CD4-positive, alpha-beta T cell (primary cell): ENCODE data around the gene CRYBG1. TPM values are rescaled to one million over a fixed set of nuclear protein-coding genes. Genes with fewer than 3 reads are reported as not detected.

Experiments
- ATAC-seq: fragments of 200-7000 bp; cut with Tn5 transposase; one replicate; pipeline ENCODE4 v1.10.0; 2022; ENCODE audit warnings: mild to moderate bottlenecking; ENCODE audit not compliant: poor library complexity
- CTCF ChIA-PET: fragments of 350-600 bp; sonication (Branson Sonifier 250); formaldehyde crosslinking; loops from one replicate; lab custom pipeline; 2021; ENCODE audit warnings: antibody characterized with exemption, inconsistent platforms; lab: Charles Lee
- POLR2A ChIA-PET: fragments of 350-600 bp; sonication (Branson Sonifier 250); formaldehyde crosslinking; loops from one replicate; lab custom pipeline; 2021; ENCODE audit warnings: antibody characterized with exemption, inconsistent platforms; lab: Charles Lee
- DNase-seq, 14 experiments: peaks; one replicate each; pipeline ENCODE4 v3.0.0-alpha.2; 2013 to 2020; ENCODE audit warnings: mixed read lengths in 2 of 14
- H3K27ac ChIP-seq, 2 donors: one replicate each; pipeline versions ENCODE4 v1.5.1 to v1.7.0; 2013; ENCODE audit warnings: low read length in 2 of 2, low read depth in 1 of 2, mild to moderate bottlenecking in 1 of 2
- H3K27me3 ChIP-seq, 2 experiments: 1 replicate in 1 of 2; 2 replicates in 1 of 2; pipeline versions ENCODE4 v1.6.1 to v1.7.0; 2013; ENCODE audit warnings: low read length in 2 of 2, control low read depth in 1 of 2, mild to moderate bottlenecking in 1 of 2, moderate library complexity in 1 of 2; ENCODE audit not compliant: insufficient read depth in 2 of 2, control insufficient read depth in 1 of 2
- H3K36me3 ChIP-seq: one replicate; pipeline ENCODE4 v1.6.1; 2013; ENCODE audit warnings: low read length, control low read depth; ENCODE audit not compliant: insufficient read depth
- H3K4me1 ChIP-seq: one replicate; pipeline ENCODE4 v1.6.1; 2013; ENCODE audit warnings: low read length, control low read depth; ENCODE audit not compliant: insufficient read depth
- H3K4me3 ChIP-seq: one replicate; pipeline ENCODE4 v1.5.1; 2013; ENCODE audit warnings: mild to moderate bottlenecking, low read length, moderate library complexity
- H3K9me3 ChIP-seq, 2 experiments: 1 replicate in 1 of 2; 2 replicates in 1 of 2; pipeline versions ENCODE4 v1.6.1 to v1.7.0; 2013; ENCODE audit warnings: low read length in 2 of 2, mild to moderate bottlenecking in 2 of 2, control low read depth in 1 of 2, moderate library complexity in 1 of 2; ENCODE audit not compliant: control insufficient read depth in 1 of 2, insufficient read depth in 1 of 2
- H3K27ac Mint-ChIP-seq: one replicate; pipeline ENCODE4 v1.8.0; 2020; ENCODE audit warnings: mixed read lengths
- H3K27me3 Mint-ChIP-seq: one replicate; pipeline ENCODE4 v1.8.0; 2021; ENCODE audit warnings: mixed read lengths
- H3K36me3 Mint-ChIP-seq: one replicate; pipeline ENCODE4 v1.8.0; 2021; ENCODE audit warnings: low read depth, mixed read lengths
- H3K4me1 Mint-ChIP-seq: one replicate; pipeline ENCODE4 v1.8.0; 2021; ENCODE audit warnings: low read depth, mixed read lengths
- H3K4me3 Mint-ChIP-seq: one replicate; pipeline ENCODE4 v1.8.0; 2020; ENCODE audit warnings: mild to moderate bottlenecking, mixed read lengths
- H3K9me3 Mint-ChIP-seq: one replicate; pipeline ENCODE4 v1.8.0; 2020; ENCODE audit warnings: mixed read lengths
- intact Hi-C, 2 experiments: fragments of 100-400 bp; cut with DNase I in 1 of 2; cut with micrococcal nuclease in 1 of 2; formaldehyde crosslinking; loops; one replicate each; pipeline versions ENCODE4 v1.15.1 to v1.9.0; 2023 to 2025; cut with DNase I, micrococcal nuclease
- total RNA-seq, 174 experiments: library from RNA in 2 of 174; stranded (reverse) in 2 of 174; gene quantifications; one replicate each; pipeline ENCODE4 v1.2.3 and lab custom pipeline; 2021 to 2026
- TF ChIP-seq, protein P1 (sequence below): fragments of 200-600 bp; IDR thresholded peaks from one replicate; pipeline ENCODE4 v1.8.0; 2022; ENCODE audit warnings: antibody characterized with exemption, mild to moderate bottlenecking

CRYBG1 gene
- total RNA-seq, 2 experiments from 2014 or later, result 58.5 to 59.4 TPM

GRCh38 chr6:106529438-106529837, 168.9 kb downstream of the CRYBG1 start:
- no peak overlapping the region for H3K4me3 Mint-ChIP-seq
- CTCF ChIA-PET, result interaction anchor here (1.5 to 1.6 kb wide), 2 partner anchors 18 to 37 kb away, joined by 4 to 5 read pairs; no protein-coding TSS in a partner anchor
- H3K4me1 Mint-ChIP-seq, result peaks cover 86% of the 10 kb centered on the region
- TF ChIP-seq, protein P1, sequence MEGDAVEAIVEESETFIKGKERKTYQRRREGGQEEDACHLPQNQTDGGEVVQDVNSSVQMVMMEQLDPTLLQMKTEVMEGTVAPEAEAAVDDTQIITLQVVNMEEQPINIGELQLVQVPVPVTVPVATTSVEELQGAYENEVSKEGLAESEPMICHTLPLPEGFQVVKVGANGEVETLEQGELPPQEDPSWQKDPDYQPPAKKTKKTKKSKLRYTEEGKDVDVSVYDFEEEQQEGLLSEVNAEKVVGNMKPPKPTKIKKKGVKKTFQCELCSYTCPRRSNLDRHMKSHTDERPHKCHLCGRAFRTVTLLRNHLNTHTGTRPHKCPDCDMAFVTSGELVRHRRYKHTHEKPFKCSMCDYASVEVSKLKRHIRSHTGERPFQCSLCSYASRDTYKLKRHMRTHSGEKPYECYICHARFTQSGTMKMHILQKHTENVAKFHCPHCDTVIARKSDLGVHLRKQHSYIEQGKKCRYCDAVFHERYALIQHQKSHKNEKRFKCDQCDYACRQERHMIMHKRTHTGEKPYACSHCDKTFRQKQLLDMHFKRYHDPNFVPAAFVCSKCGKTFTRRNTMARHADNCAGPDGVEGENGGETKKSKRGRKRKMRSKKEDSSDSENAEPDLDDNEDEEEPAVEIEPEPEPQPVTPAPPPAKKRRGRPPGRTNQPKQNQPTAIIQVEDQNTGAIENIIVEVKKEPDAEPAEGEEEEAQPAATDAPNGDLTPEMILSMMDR, result no peak
- DNase-seq (no peak), ATAC-seq (no peak)
- H3K27me3 Mint-ChIP-seq, result no peaks in the 10 kb centered on the region
- H3K9me3 Mint-ChIP-seq, result no peaks in the 10 kb centered on the region
- Histone ChIP-seq H3K36me3 (peaks cover 74% of the 10 kb centered on the region), H3K4me3 (no peak overlapping the region), H3K4me1 (peaks cover 16% of the 10 kb centered on the region), H3K9me3 (no peaks in the 10 kb centered on the region), H3K27me3 (no peaks in the 10 kb centered on the region), H3K27ac (no peak overlapping the region)
- peaks cover 96% of the 10 kb centered on the region for H3K36me3 Mint-ChIP-seq
- intact Hi-C loops, result loop anchor here in 1 of 2 experiments (10.0 kb wide), 1 partner anchor 95 kb away; the partner anchor contains the start of genes QRSL1 and RTN4IP1
- POLR2A ChIA-PET, result interaction anchor here (1.2 to 1.6 kb wide), 3 partner anchors 10 to 18 kb away, joined by 3 to 5 read pairs (median 5); no protein-coding TSS in a partner anchor
- H3K27ac Mint-ChIP-seq, result no peak overlapping the region

- DNase-seq (no peak), ATAC-seq (no peak)
- Histone ChIP-seq H3K27ac (no peak overlapping the region), H3K9me3 (no peaks in the 10 kb centered on the region), H3K27me3 (no peaks in the 10 kb centered on the region), H3K36me3 (peaks cover 80% of the 10 kb centered on the region), H3K4me3 (no peak overlapping the region), H3K4me1 (peaks cover 16% of the 10 kb centered on the region)
- CTCF ChIA-PET, result interaction anchor here (1.3 to 1.5 kb wide), 2 partner anchors 18 to 36 kb away, joined by 4 read pairs; no protein-coding TSS in a partner anchor
- Mint-ChIP-seq H3K9me3 (no peaks in the 10 kb centered on the region), H3K4me3 (no peak overlapping the region), H3K36me3 (peaks cover 98% of the 10 kb centered on the region), H3K27me3 (no peaks in the 10 kb centered on the region), H3K4me1 (peaks cover 88% of the 10 kb centered on the region), H3K27ac (no peak overlapping the region)
- intact Hi-C loops, result loop anchor here in 1 of 2 experiments (2.0 to 10.0 kb wide), 2 partner anchors 15 to 535 kb away; no protein-coding TSS in a partner anchor
- TF ChIP-seq, protein P1, result no peak
- POLR2A ChIA-PET, result interaction anchor here (0.8 to 1.6 kb wide), 4 partner anchors 9 to 18 kb away, joined by 3 to 5 read pairs (median 4); no protein-coding TSS in a partner anchor
These were observed 169.5 kb downstream of the CRYBG1 start for GRCh38 chr6:106530026-106530425.

DNA sequence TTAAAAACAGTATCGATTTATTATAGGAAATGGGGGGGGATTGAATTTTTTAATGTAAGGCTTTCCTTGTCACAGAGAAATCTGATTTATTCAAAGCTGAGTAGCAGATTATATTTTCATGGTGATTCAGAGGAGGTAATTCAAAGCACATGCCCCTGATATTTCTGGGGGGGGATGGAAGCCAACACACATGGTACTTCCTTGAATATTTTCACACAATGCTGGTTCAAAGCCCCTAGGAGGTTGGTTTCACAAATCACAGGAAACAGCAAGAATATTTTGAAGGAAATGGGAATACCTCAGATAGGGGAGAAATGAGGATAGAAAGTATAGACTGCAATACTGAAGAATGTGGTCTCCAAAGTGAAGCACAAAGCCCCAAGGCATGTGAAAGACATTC, 170.0 kb downstream of the CRYBG1 start:
- no peak for DNase-seq

More for the DNA sequence above, 170.0 kb downstream of the CRYBG1 start:
- no peak overlapping the region for H3K27ac Mint-ChIP-seq
- no peak for ATAC-seq
- Histone ChIP-seq H3K27me3 (no peaks in the 10 kb centered on the region), H3K4me1 (peaks cover 16% of the 10 kb centered on the region), H3K9me3 (no peaks in the 10 kb centered on the region), H3K27ac (no peak overlapping the region), H3K4me3 (no peak overlapping the region), H3K36me3 (peaks cover 85% of the 10 kb centered on the region)
- H3K4me1 Mint-ChIP-seq, result peaks cover 88% of the 10 kb centered on the region
- no peaks in the 10 kb centered on the region for H3K27me3 Mint-ChIP-seq
- H3K9me3 Mint-ChIP-seq, result no peaks in the 10 kb centered on the region
- CTCF ChIA-PET, result interaction anchor here (1.3 to 1.5 kb wide), 2 partner anchors 18 to 36 kb away, joined by 4 read pairs; no protein-coding TSS in a partner anchor
- intact Hi-C loops, result loop anchor here in 1 of 2 experiments (2.0 to 10.0 kb wide), 2 partner anchors 14 to 536 kb away; no protein-coding TSS in a partner anchor
- POLR2A ChIA-PET, result interaction anchor here (0.6 to 1.6 kb wide), 4 partner anchors 9 to 18 kb away, joined by 3 to 5 read pairs (median 3); no protein-coding TSS in a partner anchor
- H3K4me3 Mint-ChIP-seq, result no peak overlapping the region
- H3K36me3 Mint-ChIP-seq, result peaks cover 98% of the 10 kb centered on the region
- TF ChIP-seq, protein P1, result no peak
